HG02884 (cell line): ENCODE data around the gene PRLR.
A peak's percentile ranks its signal among the peaks of the same experiment; 100 is the strongest.
"Not testable (repeated sequence)": the region's sequence is repeated elsewhere in the genome, so short reads cannot be mapped to it uniquely, and the experiment has no call there.

ENCODE experiments used
- ATAC-seq: cut with Tn5 transposase; IDR thresholded peaks from one replicate; pipeline ENCODE4 v1.9.1; 2021; ENCODE audit warnings: mild to moderate bottlenecking, moderate library complexity; ENCODE audit not compliant: unreplicated experiment

PRLR gene

DNA sequence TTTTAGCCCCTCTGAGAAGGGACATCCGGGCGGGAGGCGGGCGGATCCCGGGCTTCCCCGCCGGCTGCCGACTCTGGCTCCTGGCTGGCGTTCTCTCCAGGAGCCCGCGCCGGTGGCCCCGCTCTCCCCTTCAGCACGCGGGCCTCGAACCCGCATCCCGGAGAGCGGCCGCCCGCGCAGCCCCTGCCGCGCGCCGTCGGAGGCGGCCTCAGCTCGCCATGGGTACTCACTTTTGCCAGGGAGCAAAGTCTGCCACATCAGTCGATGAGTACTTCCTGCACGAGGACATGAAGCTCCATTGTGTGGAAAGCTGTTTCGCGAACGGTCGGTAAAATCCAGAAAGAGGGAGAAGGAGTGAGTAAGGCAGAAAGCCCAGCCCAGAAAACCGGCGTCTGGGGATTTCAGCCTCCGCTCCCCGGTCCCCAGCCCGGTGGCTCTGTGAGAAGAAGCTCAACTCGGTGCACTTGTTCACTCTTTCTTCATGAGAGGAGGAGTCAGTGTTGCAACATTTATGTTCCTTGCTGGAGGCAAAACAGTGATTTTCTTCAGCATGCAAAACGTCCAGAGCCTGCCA is at the start of gene PRLR:
PRLR (minus strand) TSS at position 450 of the 574 bp plus-strand sequence. CDS start 140,867 bp downstream, outside the sequence.
- ATAC-seq, result peak; percentile 23

DNA sequence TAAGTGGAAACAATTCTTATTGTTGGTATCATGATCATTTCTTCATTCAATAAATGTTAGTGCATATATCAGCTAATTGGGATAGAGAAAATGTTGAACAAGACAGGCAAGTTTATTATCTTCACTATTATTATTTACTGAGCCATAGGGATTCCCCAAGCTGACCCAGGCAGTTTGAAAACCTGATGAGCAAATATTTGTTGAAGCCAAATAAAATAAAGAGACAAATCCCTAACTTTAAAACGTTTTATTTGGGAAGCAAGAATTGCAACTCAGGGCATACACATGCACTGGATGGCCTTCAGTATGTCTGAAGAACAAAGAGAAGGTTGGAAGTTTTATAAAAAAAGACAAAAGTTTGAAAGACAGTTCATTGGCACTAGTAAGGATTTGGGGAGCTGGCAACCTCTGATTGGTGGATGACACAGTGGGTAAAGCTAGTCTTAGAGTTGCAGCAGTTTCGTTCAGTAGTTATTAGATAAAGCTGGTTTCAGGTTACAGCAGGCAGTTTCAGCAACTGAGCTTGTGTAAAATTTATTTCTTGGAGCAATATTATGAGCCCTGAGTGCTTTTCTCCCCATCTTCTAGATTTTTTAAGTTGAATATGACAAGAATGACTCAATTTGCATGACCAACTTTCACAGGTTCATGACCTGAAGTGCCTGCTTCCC is 44.7 kb upstream of the PRLR start:
- ATAC-seq, result no peak

DNA sequence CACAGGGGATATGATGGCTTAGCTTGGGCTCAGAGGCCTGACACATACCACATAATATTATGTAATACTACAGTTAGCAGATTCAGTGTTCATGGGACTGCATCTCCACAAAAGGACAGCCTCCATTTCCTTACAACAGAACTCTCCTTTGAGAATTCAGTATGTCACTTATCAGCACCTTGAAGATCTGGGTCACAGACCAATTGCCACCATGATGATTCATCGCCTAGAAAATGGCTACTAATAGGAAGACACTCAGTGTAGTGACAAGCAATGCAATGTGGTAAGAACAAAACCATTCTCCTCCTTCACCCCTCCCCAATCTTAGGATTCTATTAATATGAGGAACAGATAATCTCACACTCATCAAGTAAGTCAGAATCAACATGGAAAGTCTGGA is 38.7 kb upstream of the PRLR start:
- ATAC-seq, result no peak

DNA sequence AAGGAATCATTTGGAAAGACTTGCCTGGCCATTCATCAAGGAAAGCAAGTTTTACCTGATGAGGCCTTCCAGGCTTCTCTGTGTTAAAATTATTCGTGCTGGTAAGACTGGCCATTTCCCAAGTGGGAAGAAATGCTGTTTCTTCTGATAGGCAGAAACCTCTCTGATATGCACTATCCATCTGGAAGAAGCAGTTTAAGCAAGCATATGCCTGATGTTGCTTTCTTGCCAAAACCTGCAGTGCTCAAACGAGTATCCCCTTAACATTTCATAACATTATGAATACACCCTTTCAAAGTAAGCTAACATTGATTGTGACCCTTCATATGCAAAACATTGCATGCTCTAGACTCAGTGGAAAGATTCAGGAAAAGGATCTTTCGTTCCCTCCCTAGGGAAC is 36.0 kb upstream of the PRLR start:
- ATAC-seq, result no peak

DNA sequence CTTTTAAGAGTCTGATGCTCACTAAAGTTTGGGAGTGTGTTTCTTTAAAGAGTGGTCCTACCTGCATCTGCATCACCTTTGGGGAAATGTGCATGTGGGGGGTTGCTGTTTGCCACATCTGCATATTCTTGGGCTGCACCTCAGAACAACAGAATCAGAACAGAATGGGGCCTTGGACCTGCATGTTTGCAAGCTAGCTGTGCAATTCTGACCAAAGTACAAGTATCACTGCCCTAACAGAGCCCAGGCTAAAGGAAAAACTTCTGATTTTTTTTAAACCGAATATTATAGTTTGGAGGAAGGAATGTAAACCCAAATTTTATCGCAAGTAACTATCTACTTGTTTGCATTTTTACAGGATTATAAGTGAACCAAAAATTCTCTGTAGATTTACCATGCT is 34.2 kb upstream of the PRLR start:
- ATAC-seq, result no peak

DNA sequence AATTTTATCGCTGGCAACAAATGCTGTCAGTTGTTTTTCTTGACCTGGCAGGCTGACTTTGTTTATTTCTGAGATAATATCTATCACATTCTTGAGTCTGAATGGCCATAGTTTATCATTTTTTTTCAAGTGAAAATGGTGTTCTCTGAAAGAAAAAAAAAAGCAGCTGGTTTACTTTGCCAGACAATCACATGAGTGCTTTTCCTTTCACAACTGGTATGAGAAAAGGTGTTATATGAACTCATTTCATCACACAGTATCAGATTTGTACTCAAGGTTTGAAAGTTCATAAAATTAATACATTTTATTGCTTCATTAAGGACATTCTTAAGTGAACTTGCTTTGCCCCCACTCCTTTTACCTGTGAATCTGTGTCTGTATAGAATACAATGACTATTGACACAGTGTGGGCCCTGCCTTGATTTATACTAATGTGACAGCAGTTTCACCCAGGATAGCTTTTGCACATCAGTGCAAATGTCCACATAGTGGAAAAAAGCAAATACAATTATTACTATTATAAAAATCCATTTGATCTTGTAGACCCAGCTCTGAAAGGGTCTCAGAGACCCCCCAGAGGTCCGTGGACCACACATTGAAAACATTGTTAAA is 33.1 kb upstream of the PRLR start:
- no peak for ATAC-seq

DNA sequence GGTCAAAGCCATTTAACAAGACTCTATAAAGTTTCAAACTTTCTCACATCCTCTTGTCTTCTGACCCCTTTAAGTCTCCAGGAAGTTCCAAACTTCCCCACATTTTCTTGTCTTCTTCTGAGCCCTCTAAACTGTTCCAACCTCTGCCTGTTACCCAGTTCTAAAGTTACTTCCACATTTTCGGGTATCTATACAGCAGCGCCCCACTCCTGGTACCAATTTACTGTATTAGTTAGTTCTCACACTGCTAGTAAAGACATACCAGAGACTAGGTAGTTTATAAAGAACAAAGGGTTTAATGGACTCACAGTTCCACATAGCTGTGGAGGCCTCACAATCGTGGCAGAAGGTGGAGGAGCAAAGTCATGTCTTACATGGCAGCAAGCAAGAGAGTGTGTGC is 23.3 kb upstream of the PRLR start:
- no peak for ATAC-seq

DNA sequence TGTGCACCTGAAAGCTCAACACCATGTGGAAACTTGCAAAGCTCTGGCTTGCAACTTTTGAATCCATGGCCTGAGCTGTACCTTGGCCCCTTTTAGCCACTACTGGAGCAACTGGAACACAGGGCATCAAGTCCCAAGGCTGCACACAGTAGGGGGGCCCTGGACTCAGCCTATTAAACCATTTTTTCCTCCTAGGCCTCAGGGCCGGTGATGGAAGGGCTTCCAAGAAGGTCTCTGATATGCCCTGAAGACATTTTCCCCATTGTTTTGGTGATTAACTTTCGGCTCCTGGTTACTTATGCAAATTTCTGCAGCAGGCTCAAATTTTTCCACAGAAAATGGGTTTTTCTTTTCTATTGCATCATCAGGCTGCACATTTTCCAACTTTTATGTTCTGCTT is 22.7 kb upstream of the PRLR start:
- ATAC-seq, result no peak

DNA sequence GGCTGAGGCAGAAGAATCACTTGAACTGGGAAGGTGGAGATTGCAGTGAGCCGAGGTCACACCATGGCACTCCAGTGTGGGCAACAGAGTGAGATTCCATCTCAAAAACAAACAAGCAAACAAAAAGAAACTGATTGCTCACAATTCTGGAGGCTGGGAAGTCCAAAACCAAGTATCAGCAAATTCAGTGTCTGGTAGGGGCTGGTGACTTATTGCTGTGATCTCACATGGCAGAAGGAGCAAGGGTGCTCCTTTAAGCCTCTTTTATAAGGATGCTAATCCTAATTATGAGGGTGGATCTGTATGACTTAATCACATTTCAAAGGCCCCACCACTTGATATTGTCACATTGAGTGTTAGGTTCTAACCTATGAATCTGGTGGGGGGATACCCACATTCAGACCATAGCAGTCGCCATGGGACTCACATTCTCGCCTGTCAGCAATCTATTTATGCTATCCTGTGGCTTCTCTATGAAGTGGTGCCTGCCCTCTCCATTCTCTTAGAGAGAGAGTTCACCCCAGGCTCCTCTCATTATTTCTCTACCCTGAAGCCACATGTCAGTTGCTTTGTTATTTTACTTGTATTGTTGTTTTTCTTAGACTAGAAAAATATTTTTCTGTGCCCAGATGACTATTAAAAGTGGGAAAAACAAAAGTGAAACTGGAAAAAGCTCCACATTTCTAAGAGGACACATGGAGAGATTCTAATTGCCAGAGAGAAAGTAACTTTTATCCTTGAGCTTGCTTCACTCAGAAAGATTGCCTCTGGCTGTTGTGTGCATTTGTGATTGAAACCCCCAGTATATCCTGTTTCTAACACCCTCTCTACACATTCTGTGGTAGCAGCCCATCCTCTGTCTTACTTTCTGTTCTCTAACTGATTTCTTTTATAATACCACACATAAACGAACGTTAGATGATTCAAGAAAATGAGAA is 18.8 kb upstream of the PRLR start:
- ATAC-seq, result no peak

DNA sequence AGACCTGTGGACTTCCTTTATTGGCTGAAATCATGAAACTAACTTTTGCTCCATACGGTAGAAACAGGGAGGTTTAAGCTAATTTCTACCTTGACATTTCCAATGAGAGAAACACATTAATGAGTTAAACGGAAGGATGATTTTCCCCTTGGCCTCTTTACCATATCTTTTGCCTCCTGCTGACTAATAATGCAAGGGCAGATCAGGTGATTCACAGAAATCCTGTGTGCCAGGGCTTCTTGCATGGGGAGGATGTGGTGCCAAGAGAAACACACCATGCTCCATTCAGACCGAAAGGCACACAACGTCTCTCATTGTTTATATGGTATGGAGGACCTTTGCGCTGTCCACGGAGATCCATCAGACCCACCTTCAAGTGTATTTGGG is 17.4 kb upstream of the PRLR start:
- no peak for ATAC-seq

DNA sequence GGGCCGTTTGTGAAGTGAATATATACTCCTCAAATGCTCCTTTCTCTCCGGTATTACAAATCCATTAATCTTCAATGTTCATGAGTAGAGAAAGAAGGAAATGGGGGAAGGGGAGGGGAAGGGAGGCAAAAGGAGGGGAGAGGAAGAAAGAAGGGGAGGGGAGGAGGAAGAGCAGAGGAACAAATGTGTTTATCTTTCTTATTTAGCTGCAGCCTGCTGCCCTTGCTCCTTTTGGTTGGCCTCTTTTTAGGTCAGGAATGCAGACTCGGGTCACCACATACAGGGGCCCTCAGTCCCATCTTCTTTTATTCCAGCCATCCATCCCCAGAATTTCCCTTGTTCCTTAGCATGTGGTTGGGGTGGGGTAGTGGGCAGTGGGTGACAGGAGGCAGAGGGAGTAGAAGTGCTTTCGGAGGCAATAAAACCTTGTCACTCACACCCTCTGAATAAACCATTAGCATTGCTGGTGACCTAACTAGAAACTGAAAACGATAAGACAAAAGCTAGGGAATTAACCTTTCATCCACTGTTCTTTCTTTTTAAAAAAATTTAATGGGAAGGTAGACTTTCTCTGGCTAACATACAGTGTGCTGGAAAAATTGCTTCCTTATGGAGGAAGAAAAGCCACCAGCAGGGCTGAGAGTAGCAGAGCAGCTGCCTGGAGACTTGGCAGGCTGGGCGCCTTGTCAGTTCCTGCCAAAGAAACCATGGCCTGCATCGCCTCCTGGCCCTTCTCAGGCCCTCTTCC is 16.8 kb upstream of the PRLR start:
- no peak for ATAC-seq

DNA sequence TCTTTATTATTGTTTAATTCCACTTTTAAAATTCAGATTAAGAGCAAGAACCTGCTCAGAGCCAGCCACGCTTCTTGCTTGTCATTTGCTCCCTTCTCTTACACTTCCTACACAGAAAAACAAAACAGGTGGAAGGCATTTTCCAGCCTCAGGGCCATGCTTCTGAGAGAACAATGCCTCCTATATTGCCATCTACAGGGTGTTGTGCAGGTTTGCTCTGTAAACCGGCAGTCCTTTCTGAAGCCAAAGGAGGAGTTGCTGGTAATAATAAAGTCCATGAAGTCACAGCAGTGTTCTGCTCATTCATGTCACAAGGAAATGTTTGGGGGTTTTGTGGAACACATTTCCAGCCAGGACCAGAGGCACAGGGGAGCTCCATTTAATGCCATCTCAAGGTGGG is 16.1 kb upstream of the PRLR start:
- ATAC-seq, result no peak

DNA sequence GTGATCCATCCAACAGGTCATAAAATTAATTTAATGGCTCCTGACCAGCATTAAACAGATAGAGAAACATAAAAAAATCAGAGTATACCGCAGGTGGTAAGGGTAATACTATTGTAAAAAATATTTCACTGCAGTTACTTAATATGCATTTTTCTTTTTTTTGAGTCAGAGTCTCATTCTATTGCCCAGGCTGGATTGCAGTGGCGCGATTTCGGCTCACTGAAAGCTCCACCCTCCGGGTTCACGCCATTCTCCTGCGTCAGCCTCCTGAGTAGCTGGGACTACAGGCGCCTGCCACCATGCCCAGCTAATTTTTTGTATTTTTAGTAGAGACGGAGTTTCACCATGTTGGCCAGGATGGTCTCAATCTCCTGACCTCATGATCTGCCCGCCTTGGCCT is 15.1 kb upstream of the PRLR start:
- not testable (repeated sequence) for ATAC-seq

DNA sequence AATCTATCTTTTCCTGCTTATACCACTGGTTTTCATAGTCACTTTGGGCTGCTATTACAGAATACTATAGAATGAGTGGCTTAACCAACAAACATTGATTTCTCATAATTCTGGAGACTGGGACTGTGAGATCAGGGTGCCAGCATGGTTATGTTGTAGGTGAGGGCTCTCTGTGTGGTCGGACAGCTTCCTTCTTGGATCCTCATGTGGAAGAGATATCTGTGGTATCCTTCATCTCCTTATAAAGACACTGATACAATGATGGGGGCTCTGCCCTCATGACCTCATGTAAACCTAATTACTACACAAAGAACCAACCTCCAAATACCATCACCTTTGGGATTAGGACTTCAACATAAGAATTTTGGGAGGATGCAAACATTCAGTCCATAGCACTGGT is 13.9 kb upstream of the PRLR start:
- no peak for ATAC-seq

DNA sequence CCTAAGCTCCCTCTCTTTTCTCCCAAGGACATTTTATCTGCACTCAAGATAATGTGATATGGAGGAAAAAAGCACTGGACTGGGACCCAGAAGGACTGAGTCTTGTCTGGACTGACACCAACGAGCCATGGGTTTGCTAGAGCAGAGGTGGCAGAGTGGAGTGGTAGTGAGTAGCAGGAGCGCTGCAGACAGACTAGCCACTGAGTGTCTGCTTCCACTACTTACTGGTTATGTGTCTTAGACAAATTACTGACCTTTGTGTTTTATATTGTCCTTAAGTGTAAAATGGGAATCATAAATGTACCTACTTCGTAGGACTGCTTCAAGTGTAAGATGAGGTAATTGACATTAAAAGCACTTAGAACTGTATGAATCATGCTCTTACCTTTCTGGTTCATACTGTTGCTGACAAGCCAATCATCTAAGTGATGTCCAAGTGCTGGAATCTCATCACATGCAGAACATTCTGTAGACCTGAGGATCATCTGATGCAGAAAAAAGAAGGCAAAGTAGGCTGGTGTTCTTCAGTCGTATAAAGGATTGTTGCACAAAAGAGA is 12.5 kb upstream of the PRLR start:
- no peak for ATAC-seq

DNA sequence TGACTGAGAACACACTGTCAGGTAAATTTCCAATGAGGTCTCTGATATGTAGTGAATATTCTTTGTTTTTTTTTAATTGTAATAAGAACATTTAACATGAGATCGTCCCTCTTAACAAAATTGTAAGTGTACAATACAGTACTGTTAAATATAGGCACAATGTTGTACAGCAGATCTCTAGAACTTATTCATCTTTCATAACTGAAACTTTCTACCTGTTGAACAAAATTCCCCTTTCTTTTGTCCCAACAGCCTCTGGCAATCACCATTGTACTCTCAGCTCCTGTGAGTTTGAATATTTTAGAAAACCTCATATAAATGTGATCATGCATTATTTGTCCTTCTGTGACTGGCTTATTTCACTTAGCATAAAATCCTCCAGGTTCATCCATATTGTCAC is 10.6 kb upstream of the PRLR start:
- ATAC-seq, result peak; percentile 49

DNA sequence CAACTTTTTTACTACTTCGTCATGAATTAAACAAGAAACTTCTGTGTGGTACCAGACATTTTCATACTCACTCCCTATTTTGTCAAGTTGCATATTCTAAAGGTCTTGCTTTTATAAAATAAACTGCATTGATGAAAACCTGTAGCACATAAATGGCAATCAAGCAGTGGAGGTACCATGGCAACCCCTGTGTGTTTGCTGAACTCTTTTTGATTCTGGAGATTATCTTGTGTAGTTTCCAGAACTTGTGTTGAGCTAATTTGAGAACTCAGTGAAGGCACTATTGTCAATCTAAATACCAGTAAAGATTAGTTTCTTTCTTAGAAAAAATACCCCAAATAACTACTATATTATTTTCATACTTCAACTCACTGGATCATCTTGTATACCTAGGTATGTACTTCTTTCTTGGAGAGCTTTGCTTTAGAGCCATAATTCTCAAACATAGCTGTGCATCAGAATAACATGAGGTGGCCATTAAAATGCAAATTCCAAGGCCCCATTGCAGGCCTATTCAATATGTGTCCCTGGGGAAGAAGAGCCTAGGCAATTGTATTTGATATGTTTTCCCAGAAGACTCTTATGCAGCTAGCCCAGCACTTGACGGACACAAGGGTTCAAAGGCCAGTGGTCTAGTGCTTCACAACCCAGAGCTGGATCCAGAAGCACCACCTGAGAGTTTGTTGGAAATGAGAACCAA is 9.8 kb upstream of the PRLR start:
- no peak for ATAC-seq

DNA sequence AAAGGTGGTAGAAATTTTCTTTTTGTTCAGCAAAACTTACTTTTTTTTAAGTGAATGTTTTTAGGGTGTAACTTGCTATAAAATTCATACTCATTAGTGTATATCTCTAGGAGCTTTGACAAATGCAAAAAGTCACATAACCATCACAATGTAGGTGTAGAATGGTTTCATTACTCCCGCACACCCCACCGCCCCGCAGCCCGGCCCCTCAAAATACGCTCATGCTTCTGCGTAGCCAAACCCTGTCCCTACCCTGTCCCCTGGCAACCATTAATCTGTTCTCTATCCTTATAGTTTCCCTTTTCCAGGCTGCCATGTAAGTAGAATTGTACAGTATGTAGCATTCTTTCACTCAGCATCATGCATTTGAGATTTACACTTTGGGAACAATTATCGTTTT is 9.2 kb upstream of the PRLR start:
- ATAC-seq, result no peak

DNA sequence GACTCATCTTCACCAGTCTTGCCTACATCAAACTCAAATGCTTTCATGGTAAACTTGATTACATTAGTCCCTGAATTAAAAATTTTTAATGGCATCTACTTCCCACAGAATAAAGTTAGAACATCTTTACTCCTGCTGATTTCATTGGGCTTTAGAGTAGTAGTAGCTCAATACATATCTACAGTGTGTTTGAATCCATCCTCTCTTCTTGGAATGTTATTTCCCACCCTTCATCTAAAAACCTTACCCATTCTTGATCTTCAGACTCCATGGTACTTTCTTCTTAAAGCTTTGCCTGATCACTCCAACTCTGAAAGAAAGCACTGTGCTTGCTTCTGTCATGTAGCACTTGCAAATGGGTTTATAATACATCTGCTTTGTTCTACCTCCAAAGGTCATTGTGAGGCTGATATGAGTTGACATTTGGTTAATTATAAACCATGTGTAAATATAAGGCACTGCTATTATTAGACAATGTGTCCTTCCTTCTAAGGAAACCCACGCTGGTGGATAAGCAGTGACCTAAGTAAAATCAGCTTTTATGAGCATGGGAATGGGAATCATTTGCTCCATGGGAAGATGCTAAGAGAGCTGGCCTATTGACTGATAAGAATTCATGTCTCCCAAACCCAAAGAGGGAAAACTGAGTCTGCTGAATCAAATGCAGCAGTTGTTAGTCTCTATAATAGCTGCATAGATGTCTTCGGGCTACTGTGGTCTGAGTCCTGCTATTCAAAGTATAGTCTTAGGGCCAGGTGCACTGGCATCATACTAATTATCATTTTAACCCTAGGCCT is 7.5 kb upstream of the PRLR start:
- no peak for ATAC-seq
